ENCODE measurements around the gene TBL1X. TPM values are rescaled to one million over a fixed set of nuclear protein-coding genes. Genes with fewer than 3 reads are reported as not detected.

Gene TBL1X
- total and polyA plus RNA-seq, 10 of the 15 experiments (the other 5 are each of a cell fraction or from before 2014, with no cell fraction given): 4.4 to 26.3 (median 10.6) TPM

GRCh38 chrX:9532349-9532748 lies 67.5 kb downstream of the TBL1X start:
- Histone ChIP-seq H3K4me1 (ENCODE audit: control insufficient read depth, insufficient read depth, low read length) (no peaks in the 10 kb centered on the region), H3K36me3 (ENCODE audit: control insufficient read depth in 2 of 2, insufficient read depth in 2 of 2, low read length in 1 of 2) (no peaks in the 10 kb centered on the region), H3K27me3 (replicated peaks in 1 of 2; ENCODE audit: control insufficient read depth in 2 of 2, insufficient read depth in 2 of 2, low read length in 1 of 2) (no peaks in the 10 kb centered on the region), H2AFZ (ENCODE audit: control insufficient read depth, low read depth, low read length) (no peak overlapping the region), H3K27ac (ENCODE audit: control insufficient read depth, insufficient read depth) (no peak overlapping the region), H3K9me3 (replicated peaks; ENCODE audit: control insufficient read depth, insufficient read depth, low read length) (no peaks in the 10 kb centered on the region), H3K4me3 (no peak overlapping the region), H3K79me2 (ENCODE audit: control insufficient read depth, insufficient read depth, low read length) (no peaks in the 10 kb centered on the region), H4K20me1 (ENCODE audit: control insufficient read depth, insufficient read depth) (no peaks in the 10 kb centered on the region), H3K4me2 (ENCODE audit: control insufficient read depth, insufficient read depth) (no peak overlapping the region), H3K9ac (ENCODE audit: control insufficient read depth, insufficient read depth, low read length) (no peak overlapping the region)
- ChIA-PET RAD21 (ENCODE audit: unreplicated experiment) (no interaction called here), CTCF (no interaction called here), POLR2A (no interaction called here), SMC1A (ENCODE audit: uncharacterized antibody, unreplicated experiment) (no interaction called here)
- DNase-seq (ENCODE audit: low read depth, low spot score) (no peak), FAIRE-seq (no peak), ATAC-seq (no peak)
- intact Hi-C loops (cut with micrococcal nuclease; ENCODE audit: unreplicated experiment) (loop anchor here (2.0 kb wide), 1 partner anchor 176 kb away; no protein-coding TSS in a partner anchor), in situ Hi-C loops (cut with MboI) (no loop called here)
- 56% methylated on average over 12 of the region's 12 CpGs for WGBS (ENCODE audit: insufficient coverage, insufficient replicate concordance, low lambda C conversion rate, missing lambda C conversion rate)
- TF ChIP-seq ZSCAN29 (IDR thresholded peaks at IDR 0.05): no peak
- no peak for TF ChIP-seq SPI1 (IDR thresholded peaks at IDR 0.05; ENCODE audit: borderline replicate concordance, insufficient read depth, low read depth, low read length)
- TF ChIP-seq RAD51 (IDR thresholded peaks at IDR 0.05): no peak
- TF ChIP-seq, protein P1, sequence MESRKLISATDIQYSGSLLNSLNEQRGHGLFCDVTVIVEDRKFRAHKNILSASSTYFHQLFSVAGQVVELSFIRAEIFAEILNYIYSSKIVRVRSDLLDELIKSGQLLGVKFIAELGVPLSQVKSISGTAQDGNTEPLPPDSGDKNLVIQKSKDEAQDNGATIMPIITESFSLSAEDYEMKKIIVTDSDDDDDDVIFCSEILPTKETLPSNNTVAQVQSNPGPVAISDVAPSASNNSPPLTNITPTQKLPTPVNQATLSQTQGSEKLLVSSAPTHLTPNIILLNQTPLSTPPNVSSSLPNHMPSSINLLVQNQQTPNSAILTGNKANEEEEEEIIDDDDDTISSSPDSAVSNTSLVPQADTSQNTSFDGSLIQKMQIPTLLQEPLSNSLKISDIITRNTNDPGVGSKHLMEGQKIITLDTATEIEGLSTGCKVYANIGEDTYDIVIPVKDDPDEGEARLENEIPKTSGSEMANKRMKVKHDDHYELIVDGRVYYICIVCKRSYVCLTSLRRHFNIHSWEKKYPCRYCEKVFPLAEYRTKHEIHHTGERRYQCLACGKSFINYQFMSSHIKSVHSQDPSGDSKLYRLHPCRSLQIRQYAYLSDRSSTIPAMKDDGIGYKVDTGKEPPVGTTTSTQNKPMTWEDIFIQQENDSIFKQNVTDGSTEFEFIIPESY (IDR thresholded peaks at IDR 0.05): no peak
- TF ChIP-seq PML (IDR thresholded peaks at IDR 0.05; ENCODE audit: low read length): no peak
- no peak for TF ChIP-seq CHD2 (IDR thresholded peaks at IDR 0.05; ENCODE audit: borderline replicate concordance, low read depth, low read length)
- TF ChIP-seq CHD1 (IDR thresholded peaks at IDR 0.05; ENCODE audit: low read depth, low read length): no peak
- BruUV-seq (replicated peaks): no TSS peak

DNA sequence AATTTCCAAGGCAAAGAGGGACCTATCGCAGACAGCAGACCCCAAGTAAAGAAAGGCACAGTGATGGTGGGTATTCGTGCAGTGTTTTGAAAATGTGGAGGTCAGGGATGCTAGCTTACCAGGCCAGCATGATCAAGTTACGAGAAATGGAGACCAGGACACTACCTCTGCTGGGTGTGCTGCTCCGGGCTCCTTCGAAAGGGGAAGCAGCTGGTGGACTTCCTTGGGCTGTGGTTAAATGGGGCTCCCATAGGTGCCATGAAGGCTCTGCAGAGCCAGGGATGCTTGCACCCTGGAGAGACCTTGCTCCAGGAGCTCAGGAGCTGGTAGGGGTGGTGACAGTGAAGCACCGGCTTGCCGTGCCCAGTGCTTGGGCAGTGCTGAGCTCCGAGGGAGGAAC lies 68.8 kb downstream of the TBL1X start:
- intact Hi-C loops (cut with micrococcal nuclease; ENCODE audit: unreplicated experiment): loop anchor here (2.0 kb wide), 1 partner anchor 175 kb away; no protein-coding TSS in a partner anchor
- POLR2A ChIA-PET: no interaction called here

More for the DNA sequence above, 68.8 kb downstream of the TBL1X start:
- H2AFZ ChIP-seq (ENCODE audit: control insufficient read depth, low read depth, low read length): no peak overlapping the region
- H3K4me3 ChIP-seq: no peak overlapping the region
- ATAC-seq: no peak
- H3K9me3 ChIP-seq (replicated peaks; ENCODE audit: control insufficient read depth, insufficient read depth, low read length): no peaks in the 10 kb centered on the region
- H3K4me1 ChIP-seq (ENCODE audit: control insufficient read depth, insufficient read depth, low read length): no peaks in the 10 kb centered on the region
- no peak for FAIRE-seq
- in situ Hi-C loops (cut with MboI): no loop called here
- TF ChIP-seq TCF7 (IDR thresholded peaks at IDR 0.05; ENCODE audit: borderline replicate concordance): no peak
- TF ChIP-seq, protein P2, sequence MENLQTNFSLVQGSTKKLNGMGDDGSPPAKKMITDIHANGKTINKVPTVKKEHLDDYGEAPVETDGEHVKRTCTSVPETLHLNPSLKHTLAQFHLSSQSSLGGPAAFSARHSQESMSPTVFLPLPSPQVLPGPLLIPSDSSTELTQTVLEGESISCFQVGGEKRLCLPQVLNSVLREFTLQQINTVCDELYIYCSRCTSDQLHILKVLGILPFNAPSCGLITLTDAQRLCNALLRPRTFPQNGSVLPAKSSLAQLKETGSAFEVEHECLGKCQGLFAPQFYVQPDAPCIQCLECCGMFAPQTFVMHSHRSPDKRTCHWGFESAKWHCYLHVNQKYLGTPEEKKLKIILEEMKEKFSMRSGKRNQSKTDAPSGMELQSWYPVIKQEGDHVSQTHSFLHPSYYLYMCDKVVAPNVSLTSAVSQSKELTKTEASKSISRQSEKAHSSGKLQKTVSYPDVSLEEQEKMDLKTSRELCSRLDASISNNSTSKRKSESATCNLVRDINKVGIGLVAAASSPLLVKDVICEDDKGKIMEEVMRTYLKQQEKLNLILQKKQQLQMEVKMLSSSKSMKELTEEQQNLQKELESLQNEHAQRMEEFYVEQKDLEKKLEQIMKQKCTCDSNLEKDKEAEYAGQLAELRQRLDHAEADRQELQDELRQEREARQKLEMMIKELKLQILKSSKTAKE (IDR thresholded peaks at IDR 0.05; ENCODE audit: low read depth, poor library complexity, severe bottlenecking): no peak
- H3K4me2 ChIP-seq (ENCODE audit: control insufficient read depth, insufficient read depth): no peak overlapping the region
- no peak overlapping the region for H3K9ac ChIP-seq (ENCODE audit: control insufficient read depth, insufficient read depth, low read length)
- ChIA-PET SMC1A (ENCODE audit: uncharacterized antibody, unreplicated experiment) (no interaction called here), RAD21 (ENCODE audit: unreplicated experiment) (no interaction called here), CTCF (no interaction called here)
- no peaks in the 10 kb centered on the region for H3K27me3 ChIP-seq (replicated peaks in 1 of 2; ENCODE audit: control insufficient read depth in 2 of 2, insufficient read depth in 2 of 2, low read length in 1 of 2)
- H4K20me1 ChIP-seq (ENCODE audit: control insufficient read depth, insufficient read depth): no peaks in the 10 kb centered on the region
- BruUV-seq (replicated peaks): no TSS peak
- no peak for DNase-seq (ENCODE audit: low read depth, low spot score)
- no peak overlapping the region for H3K27ac ChIP-seq (ENCODE audit: control insufficient read depth, insufficient read depth)
- 51% methylated on average over 8 of the region's 8 CpGs for WGBS (ENCODE audit: insufficient coverage, insufficient replicate concordance, low lambda C conversion rate, missing lambda C conversion rate)
- no peaks in the 10 kb centered on the region for H3K79me2 ChIP-seq (ENCODE audit: control insufficient read depth, insufficient read depth, low read length)
- H3K36me3 ChIP-seq (ENCODE audit: control insufficient read depth in 2 of 2, insufficient read depth in 2 of 2, low read length in 1 of 2): no peaks in the 10 kb centered on the region

Data from GM12878 (cell line).